Right atrium auricular region (tissue), 2 donors: ENCODE measurements around the gene PIK3C3. TPM values are rescaled to one million over a fixed set of nuclear protein-coding genes. Genes with fewer than 3 reads are reported as not detected.

Experiments
- DNase-seq: peaks from one replicate; pipeline ENCODE4 v3.0.0-alpha.2; 2019; ENCODE audit warnings: low spot score
- H3K27ac ChIP-seq, 2 donors: fragments of 200-600 bp; sonication (generic); 1 replicate in 1 of 2; 2 replicates in 1 of 2; pipeline ENCODE4 v1.5.1; 2016 to 2019
- H3K27me3 ChIP-seq, 2 donors: fragments of 200-600 bp; sonication (generic); one replicate each; pipeline versions ENCODE4 v1.5.1 to v1.6.0; 2017 to 2019
- H3K36me3 ChIP-seq: fragments of 200-600 bp; sonication (generic); one replicate; pipeline ENCODE4 v1.5.1; 2016
- H3K4me1 ChIP-seq, 2 donors: fragments of 200-600 bp; sonication (generic); one replicate each; pipeline versions ENCODE4 v1.5.1 to v1.6.0; 2017 to 2019
- H3K4me3 ChIP-seq, 2 donors: fragments of 200-600 bp; sonication (generic); 1 replicate in 1 of 2; 2 replicates in 1 of 2; pipeline ENCODE4 v1.5.1; 2017 to 2019; ENCODE audit warnings: mild to moderate bottlenecking in 1 of 2, moderate library complexity in 1 of 2
- H3K9me3 ChIP-seq, 2 donors: fragments of 200-600 bp; sonication (generic); one replicate each; pipeline ENCODE4 v1.5.1; 2019
- total RNA-seq, 2 donors: library from RNA; depleted of rRNA; stranded (reverse); fragments of >200 nt; gene quantifications; one replicate each; pipeline ENCODE4 v1.1.0, GENCODE V29; 2016
- TF ChIP-seq, protein P1 (sequence below), 2 donors: fragments of 200-600 bp; sonication (generic); IDR thresholded peaks; one replicate each; pipeline ENCODE4 v1.5.1; 2019; ENCODE audit warnings: antibody characterized with exemption in 2 of 2

Gene PIK3C3
- total RNA-seq, 2 donors from 2014 or later: 17.9 to 32.2 TPM

DNA sequence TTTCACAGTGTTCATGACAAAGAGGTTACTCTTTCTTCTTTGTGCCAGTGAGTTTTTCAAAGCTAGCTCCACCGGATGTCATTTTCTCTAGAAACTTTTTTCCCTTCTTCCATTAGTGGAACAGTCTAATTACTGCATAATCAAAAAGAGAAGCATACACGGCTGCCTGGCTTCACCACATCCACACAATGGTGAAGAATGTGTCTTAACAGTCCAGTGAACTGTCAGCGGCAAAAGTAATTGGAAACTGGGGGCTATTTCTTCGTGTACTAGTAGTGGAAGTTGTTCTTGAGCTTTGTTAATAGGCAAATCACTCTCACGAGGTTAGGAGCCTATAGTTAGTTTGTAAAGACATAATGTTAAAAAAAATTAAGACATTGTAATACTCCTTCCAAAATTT lies 32.9 kb upstream of the PIK3C3 start:
- no peak for DNase-seq
- TF ChIP-seq, protein P1, sequence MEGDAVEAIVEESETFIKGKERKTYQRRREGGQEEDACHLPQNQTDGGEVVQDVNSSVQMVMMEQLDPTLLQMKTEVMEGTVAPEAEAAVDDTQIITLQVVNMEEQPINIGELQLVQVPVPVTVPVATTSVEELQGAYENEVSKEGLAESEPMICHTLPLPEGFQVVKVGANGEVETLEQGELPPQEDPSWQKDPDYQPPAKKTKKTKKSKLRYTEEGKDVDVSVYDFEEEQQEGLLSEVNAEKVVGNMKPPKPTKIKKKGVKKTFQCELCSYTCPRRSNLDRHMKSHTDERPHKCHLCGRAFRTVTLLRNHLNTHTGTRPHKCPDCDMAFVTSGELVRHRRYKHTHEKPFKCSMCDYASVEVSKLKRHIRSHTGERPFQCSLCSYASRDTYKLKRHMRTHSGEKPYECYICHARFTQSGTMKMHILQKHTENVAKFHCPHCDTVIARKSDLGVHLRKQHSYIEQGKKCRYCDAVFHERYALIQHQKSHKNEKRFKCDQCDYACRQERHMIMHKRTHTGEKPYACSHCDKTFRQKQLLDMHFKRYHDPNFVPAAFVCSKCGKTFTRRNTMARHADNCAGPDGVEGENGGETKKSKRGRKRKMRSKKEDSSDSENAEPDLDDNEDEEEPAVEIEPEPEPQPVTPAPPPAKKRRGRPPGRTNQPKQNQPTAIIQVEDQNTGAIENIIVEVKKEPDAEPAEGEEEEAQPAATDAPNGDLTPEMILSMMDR (IDR thresholded peaks at IDR 0.05): no peak
- Histone ChIP-seq H3K4me1 (no peaks in the 10 kb centered on the region), H3K36me3 (no peaks in the 10 kb centered on the region), H3K9me3 (no peaks in the 10 kb centered on the region), H3K27ac (no peak overlapping the region), H3K27me3 (no peaks in the 10 kb centered on the region), H3K4me3 (no peak overlapping the region)

DNA sequence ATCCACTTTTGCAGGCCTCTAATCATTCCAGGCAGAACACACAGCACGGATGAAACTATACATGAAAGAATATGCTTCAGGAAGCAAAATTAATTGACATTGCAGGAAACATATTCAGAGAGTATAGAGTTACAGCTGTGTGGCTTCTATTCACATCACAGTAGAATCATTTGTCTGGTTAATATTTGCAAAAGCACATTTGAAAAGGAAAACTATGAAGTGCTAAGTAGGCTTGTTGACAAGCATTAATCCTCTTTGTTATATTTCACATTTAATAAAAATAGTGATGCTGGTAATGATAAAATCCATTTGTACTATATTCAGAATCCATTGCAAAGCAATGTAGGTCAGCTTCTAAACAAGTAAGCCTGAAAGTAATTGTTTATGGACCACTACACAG lies 32.2 kb upstream of the PIK3C3 start:
- Histone ChIP-seq H3K4me1 (no peaks in the 10 kb centered on the region), H3K27me3 (no peaks in the 10 kb centered on the region), H3K4me3 (no peak overlapping the region), H3K36me3 (no peaks in the 10 kb centered on the region), H3K9me3 (no peaks in the 10 kb centered on the region), H3K27ac (no peak overlapping the region)
- TF ChIP-seq, protein P1 (IDR thresholded peaks at IDR 0.05): no peak
- no peak for DNase-seq

DNA sequence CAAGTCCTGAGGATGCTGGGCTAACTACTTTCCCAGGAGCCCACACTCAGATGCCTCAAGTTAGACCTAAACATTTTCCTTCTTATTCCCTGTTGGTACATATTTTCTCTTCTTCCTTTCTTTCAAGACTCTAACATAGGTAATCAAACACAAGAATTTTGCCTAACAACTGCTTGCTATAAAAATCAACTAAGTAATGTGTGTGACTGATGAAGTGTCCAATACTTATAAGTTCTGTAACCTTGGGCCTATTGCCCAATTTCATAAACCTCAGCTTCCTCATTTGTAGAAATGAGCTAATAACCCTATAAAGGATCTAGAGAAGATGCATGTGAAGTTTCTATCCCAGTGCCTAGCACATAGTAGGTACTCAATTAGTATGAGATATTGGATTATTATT lies 31.6 kb upstream of the PIK3C3 start:
- DNase-seq: no peak
- TF ChIP-seq, protein P1 (IDR thresholded peaks at IDR 0.05): no peak
- Histone ChIP-seq H3K27me3 (no peaks in the 10 kb centered on the region), H3K36me3 (no peaks in the 10 kb centered on the region), H3K9me3 (no peaks in the 10 kb centered on the region), H3K4me1 (no peaks in the 10 kb centered on the region), H3K4me3 (no peak overlapping the region), H3K27ac (no peak overlapping the region)

DNA sequence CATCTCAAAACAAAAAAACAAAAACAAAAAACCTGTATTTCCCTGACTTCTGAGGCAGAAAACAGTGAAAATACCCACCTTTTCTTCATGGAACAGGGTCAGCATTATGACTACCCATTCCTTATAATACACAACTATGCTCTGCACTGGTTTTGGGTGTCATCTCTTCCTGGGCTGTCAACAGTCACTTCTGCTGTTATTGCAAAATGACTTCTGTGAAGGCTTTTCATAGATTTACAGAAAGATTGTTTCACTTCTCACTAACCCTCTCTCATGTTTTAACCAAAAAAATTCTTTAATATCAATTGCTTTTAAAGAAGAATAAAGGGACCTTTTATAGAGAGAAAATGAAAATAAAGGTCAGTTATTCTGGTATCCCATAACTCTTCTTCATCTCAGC lies 26.5 kb upstream of the PIK3C3 start:
- DNase-seq: no peak
- Histone ChIP-seq H3K4me1 (no peaks in the 10 kb centered on the region), H3K4me3 (no peak overlapping the region), H3K27me3 (no peaks in the 10 kb centered on the region), H3K27ac (no peak overlapping the region), H3K36me3 (no peaks in the 10 kb centered on the region), H3K9me3 (no peaks in the 10 kb centered on the region)
- TF ChIP-seq, protein P1 (IDR thresholded peaks at IDR 0.05): no peak

DNA sequence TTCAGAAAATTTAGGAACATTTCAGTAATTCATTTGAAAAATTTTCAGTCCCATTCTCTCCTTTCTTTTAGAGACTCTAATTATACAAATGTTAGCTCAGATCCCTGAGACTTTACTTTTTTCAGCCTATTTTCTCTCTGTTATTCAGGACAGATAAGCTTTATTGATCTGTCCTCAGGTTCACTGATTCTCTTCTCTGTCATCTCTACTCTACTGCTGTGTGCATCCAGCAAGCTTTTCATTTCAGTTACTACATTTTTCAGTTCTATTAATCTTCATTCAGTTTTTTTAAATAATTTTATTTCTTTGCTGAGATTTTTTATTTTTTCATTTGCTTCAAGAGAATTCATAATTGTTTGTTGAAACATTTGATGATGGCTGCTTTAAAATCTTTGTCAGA lies 22.1 kb upstream of the PIK3C3 start:
- no peak for DNase-seq
- Histone ChIP-seq H3K27ac (no peak overlapping the region), H3K9me3 (no peaks in the 10 kb centered on the region), H3K27me3 (no peaks in the 10 kb centered on the region), H3K36me3 (no peaks in the 10 kb centered on the region), H3K4me3 (no peak overlapping the region), H3K4me1 (no peaks in the 10 kb centered on the region)
- TF ChIP-seq, protein P1 (IDR thresholded peaks at IDR 0.05): no peak

DNA sequence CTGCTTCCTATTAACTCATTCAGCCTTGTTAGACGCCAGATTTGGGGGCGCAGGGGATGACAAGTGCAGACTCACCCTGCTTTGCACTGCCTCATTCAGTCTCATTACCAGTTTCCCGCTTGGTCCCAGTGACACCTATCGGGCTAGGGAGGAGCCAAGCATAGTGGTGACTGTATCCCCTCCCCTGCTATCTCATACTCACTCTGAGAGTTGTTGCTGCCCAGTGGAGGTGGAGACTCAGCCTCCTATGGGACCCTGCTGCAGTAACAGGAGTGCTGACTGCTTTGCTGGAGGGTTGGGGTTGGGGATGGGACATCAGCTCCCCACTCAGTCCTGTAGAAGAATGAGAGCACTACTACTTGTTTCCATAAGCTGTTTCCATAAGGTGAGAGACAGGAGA lies 21.3 kb upstream of the PIK3C3 start:
- Histone ChIP-seq H3K27me3 (no peaks in the 10 kb centered on the region), H3K4me1 (no peaks in the 10 kb centered on the region), H3K27ac (no peak overlapping the region), H3K4me3 (no peak overlapping the region), H3K36me3 (no peaks in the 10 kb centered on the region), H3K9me3 (no peaks in the 10 kb centered on the region)
- DNase-seq: no peak
- TF ChIP-seq, protein P1 (IDR thresholded peaks at IDR 0.05): no peak
